Tibial artery (tissue), 4 donors: ENCODE results near the gene UGT1A10.
"Not testable (repeated sequence)": the region's sequence is repeated elsewhere in the genome, so short reads cannot be mapped to it uniquely, and the experiment has no call there.

Experiments
- DNase-seq, 2 donors: peaks; one replicate each; pipeline ENCODE4 v3.0.0-alpha.2; 2019
- H3K27ac ChIP-seq, 2 donors: fragments of 200-600 bp; sonication (generic) in 1 of 2; 1 replicate in 1 of 2; 2 replicates in 1 of 2; pipeline ENCODE4 v1.5.1; 2018 to 2019; ENCODE audit warnings: mild to moderate bottlenecking in 1 of 2
- H3K27me3 ChIP-seq, 2 donors: fragments of 200-600 bp; sonication (generic) in 1 of 2; one replicate each; pipeline versions ENCODE4 v1.5.1 to v1.6.0; 2016 to 2019
- H3K36me3 ChIP-seq, 3 donors: fragments of 200-600 bp; sonication (generic) in 2 of 3; one replicate each; pipeline ENCODE4 v1.5.1; 2016 to 2019; ENCODE audit warnings: mild to moderate bottlenecking in 2 of 3
- H3K4me1 ChIP-seq, 4 donors: fragments of 200-600 bp; sonication (generic) in 2 of 4; 1 replicate in 3 of 4; 2 replicates in 1 of 4; pipeline ENCODE4 v1.5.1; 2016 to 2019
- H3K4me3 ChIP-seq, 2 donors: fragments of 200-600 bp; sonication (generic) in 1 of 2; 1 replicate in 1 of 2; 2 replicates in 1 of 2; pipeline ENCODE4 v1.5.1; 2018 to 2019; ENCODE audit warnings: mild to moderate bottlenecking in 2 of 2
- H3K9me3 ChIP-seq, 3 donors: fragments of 200-600 bp; sonication (generic) in 1 of 3; one replicate each; pipeline ENCODE4 v1.5.1; 2016 to 2019
- intact Hi-C: fragments of 100-400 bp; cut with DNase I; formaldehyde crosslinking; loops from one replicate; pipeline ENCODE4 v1.15.0; 2023; ENCODE audit warnings: low total_unique reads
- TF ChIP-seq, protein P1 (sequence below), 2 experiments: fragments of 200-600 bp in 1 of 2; fragments of 450-650 bp in 1 of 2; IDR thresholded peaks; one replicate each; pipeline ENCODE4 v1.5.1; 2017 to 2019; ENCODE audit warnings: antibody characterized with exemption in 2 of 2, mild to moderate bottlenecking in 1 of 2, moderate library complexity in 1 of 2

The UGT1A10 gene

DNA sequence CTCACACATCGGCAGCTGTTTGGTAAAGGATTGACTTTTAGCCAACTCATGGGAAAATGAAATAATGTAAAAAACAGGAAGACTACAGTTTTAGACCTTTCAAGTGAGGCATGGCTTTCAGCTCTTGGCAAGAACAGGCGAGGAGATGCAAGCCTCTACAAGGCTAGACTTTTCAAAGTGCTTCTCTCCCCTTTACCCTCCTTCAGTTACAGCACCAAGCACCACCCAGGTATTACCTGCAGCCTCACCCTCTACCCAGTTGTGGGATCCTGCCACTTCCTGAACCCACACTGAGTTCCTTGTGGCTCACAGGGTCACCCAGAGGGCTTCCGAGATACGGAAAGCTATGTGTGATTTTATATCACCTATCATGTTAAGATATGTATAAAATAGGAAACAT is 14.7 kb downstream of the UGT1A10 start:
- intact Hi-C loops, result no loop called here
- Histone ChIP-seq H3K4me3 (no peak overlapping the region), H3K27ac (no peak overlapping the region), H3K9me3 (peaks cover 0 to 3% (median 0%) of the 10 kb centered on the region in 3 donors), H3K4me1 (no peaks in the 10 kb centered on the region), H3K27me3 (no peaks in the 10 kb centered on the region), H3K36me3 (no peaks in the 10 kb centered on the region)
- TF ChIP-seq, protein P1, sequence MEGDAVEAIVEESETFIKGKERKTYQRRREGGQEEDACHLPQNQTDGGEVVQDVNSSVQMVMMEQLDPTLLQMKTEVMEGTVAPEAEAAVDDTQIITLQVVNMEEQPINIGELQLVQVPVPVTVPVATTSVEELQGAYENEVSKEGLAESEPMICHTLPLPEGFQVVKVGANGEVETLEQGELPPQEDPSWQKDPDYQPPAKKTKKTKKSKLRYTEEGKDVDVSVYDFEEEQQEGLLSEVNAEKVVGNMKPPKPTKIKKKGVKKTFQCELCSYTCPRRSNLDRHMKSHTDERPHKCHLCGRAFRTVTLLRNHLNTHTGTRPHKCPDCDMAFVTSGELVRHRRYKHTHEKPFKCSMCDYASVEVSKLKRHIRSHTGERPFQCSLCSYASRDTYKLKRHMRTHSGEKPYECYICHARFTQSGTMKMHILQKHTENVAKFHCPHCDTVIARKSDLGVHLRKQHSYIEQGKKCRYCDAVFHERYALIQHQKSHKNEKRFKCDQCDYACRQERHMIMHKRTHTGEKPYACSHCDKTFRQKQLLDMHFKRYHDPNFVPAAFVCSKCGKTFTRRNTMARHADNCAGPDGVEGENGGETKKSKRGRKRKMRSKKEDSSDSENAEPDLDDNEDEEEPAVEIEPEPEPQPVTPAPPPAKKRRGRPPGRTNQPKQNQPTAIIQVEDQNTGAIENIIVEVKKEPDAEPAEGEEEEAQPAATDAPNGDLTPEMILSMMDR (IDR thresholded peaks at IDR 0.05), result no peak
- no peak for DNase-seq

DNA sequence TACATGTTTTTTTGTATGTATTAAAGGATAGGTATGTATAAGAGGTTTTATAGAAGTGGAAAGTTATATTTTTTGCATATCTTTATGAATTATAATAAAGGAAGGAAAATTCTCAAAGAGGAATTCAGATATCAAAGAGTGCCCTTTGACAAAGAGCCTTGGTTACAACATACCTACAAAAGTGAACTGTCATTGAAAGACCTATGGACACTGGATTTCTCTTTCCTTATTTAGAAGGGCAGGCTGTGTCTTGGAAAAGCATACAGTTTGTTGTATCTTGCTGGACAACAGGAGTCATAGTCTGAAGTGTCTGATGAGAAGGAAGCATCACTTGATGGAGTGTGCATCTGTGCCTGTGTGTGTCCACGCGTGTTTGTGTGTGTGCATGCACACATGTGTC is 15.2 kb downstream of the UGT1A10 start:
- no peak overlapping the region for H3K27ac ChIP-seq

DNA sequence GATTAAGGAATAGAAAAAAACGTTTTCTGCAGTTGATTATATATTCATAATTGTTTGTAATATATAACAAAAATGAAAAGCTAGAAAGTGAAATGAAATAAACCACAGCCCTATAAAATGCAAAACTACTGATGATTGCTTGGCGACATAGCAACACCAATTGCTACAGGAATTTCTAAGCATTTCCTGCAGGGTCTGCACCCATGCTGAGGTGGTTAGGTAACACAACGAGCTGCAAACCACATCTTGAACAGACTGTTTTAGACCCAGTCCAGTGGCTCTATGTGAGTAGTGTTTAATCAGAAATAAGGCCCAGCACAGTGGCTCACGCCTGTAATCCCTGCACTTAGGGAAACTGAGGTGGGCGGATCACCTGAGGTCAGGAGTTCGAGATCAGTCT is 18.3 kb downstream of the UGT1A10 start:
- TF ChIP-seq, protein P1 (IDR thresholded peaks at IDR 0.05), result no peak
- no peak overlapping the region for H3K27ac ChIP-seq

More for the DNA sequence above, 15.2 kb downstream of the UGT1A10 start:
- Histone ChIP-seq H3K36me3 (no peaks in the 10 kb centered on the region), H3K4me3 (no peak overlapping the region), H3K9me3 (no peaks in the 10 kb centered on the region), H3K27me3 (no peaks in the 10 kb centered on the region), H3K4me1 (no peaks in the 10 kb centered on the region)
- intact Hi-C loops, result no loop called here
- TF ChIP-seq, protein P1 (IDR thresholded peaks at IDR 0.05), result no peak
- DNase-seq, result no peak

DNA sequence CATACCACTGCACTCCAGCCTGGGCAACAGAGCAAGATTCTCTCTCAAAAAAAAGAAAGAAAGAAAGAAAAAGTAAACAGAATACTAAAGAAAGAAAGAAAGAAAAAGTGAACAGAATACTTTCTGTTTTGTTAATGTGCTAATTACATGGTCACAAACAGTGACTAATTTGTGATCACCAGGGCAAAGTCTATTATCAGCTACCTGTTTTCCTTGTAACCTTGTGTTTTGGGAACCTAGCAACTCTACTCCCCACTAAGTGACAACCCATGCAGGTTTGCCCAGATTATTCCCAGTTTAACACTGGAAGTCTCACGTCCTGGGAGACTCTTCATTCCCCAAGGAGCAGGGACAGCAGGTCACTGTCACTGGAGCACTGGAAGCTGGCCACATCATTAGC is 18.8 kb downstream of the UGT1A10 start:
- intact Hi-C loops, result no loop called here
- TF ChIP-seq, protein P1 (IDR thresholded peaks at IDR 0.05), result no peak

More for the DNA sequence above, 18.3 kb downstream of the UGT1A10 start:
- no peaks in the 10 kb centered on the region for H3K9me3 ChIP-seq
- no peaks in the 10 kb centered on the region for H3K36me3 ChIP-seq
- intact Hi-C loops, result no loop called here
- no peak overlapping the region for H3K4me3 ChIP-seq
- no peaks in the 10 kb centered on the region for H3K27me3 ChIP-seq
- no peak for DNase-seq
- no peaks in the 10 kb centered on the region for H3K4me1 ChIP-seq

DNA sequence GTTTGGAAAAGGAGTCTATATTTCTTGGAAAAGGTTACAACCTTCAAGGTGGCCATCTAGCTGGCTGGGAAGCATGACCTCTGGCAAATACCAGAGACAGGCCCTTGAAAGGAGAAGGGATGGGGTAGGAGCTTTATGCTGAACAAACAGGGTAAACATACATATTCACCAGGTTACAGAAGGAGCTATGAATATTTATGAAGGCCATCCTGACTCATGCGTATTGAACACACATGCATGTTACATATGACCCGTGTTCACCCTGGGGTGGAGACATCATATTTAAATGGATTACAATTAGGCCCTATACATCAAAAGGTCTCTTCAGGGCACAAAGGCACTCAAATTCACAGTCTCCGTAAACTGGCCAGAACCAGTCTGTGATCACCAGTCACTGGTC is 19.7 kb downstream of the UGT1A10 start:
- DNase-seq, H3K27me3 ChIP-seq, intact Hi-C loops, H3K4me1 ChIP-seq, H3K4me3 ChIP-seq, H3K27ac ChIP-seq, H3K9me3 ChIP-seq, H3K36me3 ChIP-seq: not testable (repeated sequence)

More for the DNA sequence above, 18.8 kb downstream of the UGT1A10 start:
- Histone ChIP-seq H3K4me1 (no peaks in the 10 kb centered on the region), H3K4me3 (no peak overlapping the region), H3K27me3 (no peaks in the 10 kb centered on the region), H3K36me3 (no peaks in the 10 kb centered on the region), H3K9me3 (no peaks in the 10 kb centered on the region), H3K27ac (no peak overlapping the region)
- DNase-seq, result no peak

DNA sequence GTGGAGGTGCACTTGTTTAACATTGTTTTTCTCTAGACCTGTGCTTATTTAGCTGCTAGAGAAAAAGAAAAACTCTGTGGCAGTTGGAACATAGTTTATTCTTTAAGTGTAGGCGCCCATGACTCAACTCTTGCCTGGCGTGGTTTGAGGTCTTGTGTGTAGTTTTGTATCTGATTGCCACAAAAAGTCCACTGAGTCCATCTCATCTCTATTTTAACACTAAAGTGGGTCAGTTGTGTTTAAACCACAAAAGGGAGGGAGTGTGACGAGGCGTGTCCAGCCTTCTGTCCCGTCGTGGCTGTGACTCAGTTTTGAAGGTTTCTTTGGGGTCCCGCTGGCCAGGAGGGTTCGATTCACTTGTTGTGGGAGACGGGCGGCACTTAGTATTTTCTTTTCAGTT is 20.2 kb downstream of the UGT1A10 start:
- H3K9me3 ChIP-seq, result no peaks in the 10 kb centered on the region
- no peaks in the 10 kb centered on the region for H3K27me3 ChIP-seq
- no peak overlapping the region for H3K4me3 ChIP-seq
- no peaks in the 10 kb centered on the region for H3K36me3 ChIP-seq
- H3K4me1 ChIP-seq, result no peaks in the 10 kb centered on the region
- intact Hi-C loops, result no loop called here
- TF ChIP-seq, protein P1 (IDR thresholded peaks at IDR 0.05), result no peak
- DNase-seq, result no peak
- no peak overlapping the region for H3K27ac ChIP-seq
